ENCODE measurements around the gene EHF.

- TF ChIP-seq CTCF (IDR thresholded peaks at IDR 0.05) (no peak), GABPA (IDR thresholded peaks at IDR 0.05; ENCODE audit: low read depth) (no peak), USF1 (IDR thresholded peaks at IDR 0.05; ENCODE audit: borderline replicate concordance, low read depth) (no peak), USF2 (IDR thresholded peaks at IDR 0.05; ENCODE audit: borderline replicate concordance, low read depth, low read length) (no peak), ZBTB33 (IDR thresholded peaks at IDR 0.05; ENCODE audit: borderline replicate concordance, low read depth) (no peak), POLR2AphosphoS5 (IDR thresholded peaks at IDR 0.05; ENCODE audit: low read depth, low read length) (no peak), EZH2phosphoT487 (IDR thresholded peaks at IDR 0.05; ENCODE audit: borderline replicate concordance, low read depth) (no peak), MXI1 (IDR thresholded peaks at IDR 0.05; ENCODE audit: low read depth, low read length) (no peak), FOXJ3 (CRISPR knock-in tag; IDR thresholded peaks at IDR 0.05) (no peak), EP300 (IDR thresholded peaks at IDR 0.05; ENCODE audit: borderline replicate concordance in 1 of 2, low read depth in 1 of 2, low read length in 1 of 2) (no peak), NFIC (IDR thresholded peaks at IDR 0.05; ENCODE audit: borderline replicate concordance) (no peak), REST (IDR thresholded peaks at IDR 0.05; ENCODE audit: low read depth, low read length) (no peak), YY1 (IDR thresholded peaks at IDR 0.05; ENCODE audit: low read depth) (no peak), SIN3A (IDR thresholded peaks at IDR 0.05; ENCODE audit: borderline replicate concordance, low read depth, low read length) (no peak)
These were observed 18.7 kb downstream of the EHF start for GRCh38 chr11:34639545-34639944.

Measured in SK-N-SH (cell line).